T-helper 1 cell treated with Interleukin-12 subunit alpha and Interleukin-12 subunit beta and Interleukin-4 antibody, amounts not matched to agents 30 μg/mL and 1 μg/mL, for 36 hours (primary cell): ENCODE results near the gene FBN1.

ENCODE experiments used
- H3K27ac Mint-ChIP-seq: one replicate; pipeline ENCODE4 v1.8.0; 2021; ENCODE audit warnings: mild to moderate bottlenecking, mixed read lengths
- H3K27me3 Mint-ChIP-seq: one replicate; pipeline ENCODE4 v1.8.0; 2021; ENCODE audit warnings: low read depth, mixed read lengths
- H3K36me3 Mint-ChIP-seq: one replicate; pipeline ENCODE4 v1.8.0; 2021; ENCODE audit warnings: low read depth, mixed read lengths
- H3K4me1 Mint-ChIP-seq: one replicate; pipeline ENCODE4 v1.8.0; 2021; ENCODE audit warnings: low read depth, mixed read lengths
- H3K4me3 Mint-ChIP-seq: one replicate; pipeline ENCODE4 v1.8.0; 2021; ENCODE audit warnings: mild to moderate bottlenecking, moderate library complexity, mixed read lengths
- H3K9me3 Mint-ChIP-seq: one replicate; pipeline ENCODE4 v1.8.0; 2021; ENCODE audit warnings: mixed read lengths

The FBN1 gene

DNA sequence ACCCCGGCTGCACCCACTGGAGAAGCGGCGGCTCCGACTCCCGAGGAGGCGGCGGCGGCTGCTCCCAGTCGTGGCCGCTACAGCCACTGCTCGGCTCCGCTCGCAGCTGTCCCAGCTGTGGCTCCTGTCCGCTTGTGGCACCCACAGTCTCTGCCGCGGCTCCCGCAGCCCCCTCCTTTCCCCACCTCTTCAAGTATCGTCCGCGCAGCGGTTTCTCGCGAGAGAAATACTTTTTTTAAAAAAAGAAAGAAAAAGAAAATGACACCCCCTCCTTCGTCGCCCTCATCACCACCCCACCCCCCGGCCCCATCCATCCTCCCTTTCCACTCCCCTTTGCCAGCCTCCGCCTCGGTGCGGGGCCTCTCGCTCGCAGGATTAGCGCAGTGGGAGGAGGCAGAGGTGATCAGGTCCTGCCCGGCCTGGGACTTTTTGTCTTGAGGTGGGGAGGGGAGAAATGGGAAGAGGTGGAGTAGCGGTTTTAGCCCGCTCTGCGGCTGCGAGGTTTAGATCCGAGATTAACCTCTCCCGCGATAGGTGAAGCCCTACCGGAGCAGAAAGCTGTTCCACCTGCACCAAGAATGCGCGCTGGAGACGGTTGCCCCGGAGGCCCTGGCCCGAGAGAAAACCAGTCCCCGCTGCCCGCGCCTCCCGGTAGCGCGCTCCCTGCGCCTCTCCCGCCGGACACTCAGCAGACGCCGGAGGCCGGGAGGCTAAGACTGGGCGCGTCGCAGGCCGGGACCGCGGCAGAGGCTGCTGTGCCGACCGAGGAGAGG, at the start of gene FBN1:
Gene FBN1, minus strand, starts transcription at position 152 of the 773 bp plus-strand sequence. CDS start 940 bp downstream, outside the sequence.
- H3K4me3 Mint-ChIP-seq = peak within 1 kb of the TSS; percentile 63
- H3K36me3 Mint-ChIP-seq = no peaks in the 10 kb centered on the region
- no peaks in the 10 kb centered on the region for H3K9me3 Mint-ChIP-seq
- H3K4me1 Mint-ChIP-seq = no peaks in the 10 kb centered on the region
- H3K27me3 Mint-ChIP-seq = peaks cover 60% of the 10 kb centered on the region
- no peak within 1 kb of the TSS for H3K27ac Mint-ChIP-seq

DNA sequence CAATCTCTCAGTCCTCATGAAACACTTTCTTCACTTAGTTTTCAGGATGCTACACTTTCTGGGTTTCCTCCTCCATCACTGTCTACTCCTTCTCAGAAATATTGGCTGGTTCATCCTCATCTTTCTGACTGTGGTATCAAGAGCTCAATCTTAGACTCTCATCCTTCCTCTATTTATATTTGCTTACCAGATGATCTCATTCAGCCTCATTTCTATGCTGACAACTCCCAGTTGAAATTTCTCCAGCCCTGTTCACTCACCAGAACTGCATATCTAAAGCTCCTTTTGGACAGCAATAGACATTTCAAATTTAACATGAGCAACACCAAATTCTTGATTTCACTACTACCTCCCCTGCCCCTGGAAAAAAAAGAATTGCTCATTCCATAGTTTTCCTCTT, 48.0 kb upstream of the FBN1 start:
- no peaks in the 10 kb centered on the region for H3K9me3 Mint-ChIP-seq
- H3K4me1 Mint-ChIP-seq = no peaks in the 10 kb centered on the region

DNA sequence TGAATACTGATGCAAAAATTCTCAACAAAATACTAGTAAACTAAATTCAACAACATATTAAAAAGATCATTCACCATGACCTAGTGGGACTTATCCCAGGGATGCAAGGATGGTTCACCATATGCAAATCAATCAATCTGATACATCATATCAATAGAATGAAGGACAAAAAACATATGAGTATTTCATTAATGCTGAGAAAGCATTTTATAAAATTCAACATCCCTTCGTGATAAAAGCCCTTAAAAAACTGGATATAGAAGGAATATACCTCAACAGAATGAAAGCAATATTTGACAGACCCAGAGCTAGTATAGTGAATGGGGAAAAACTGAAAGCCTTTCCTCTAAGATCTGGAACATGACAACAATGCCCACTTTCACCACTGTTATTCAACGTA, 43.0 kb upstream of the FBN1 start:
- H3K36me3 Mint-ChIP-seq = no peaks in the 10 kb centered on the region
- no peak overlapping the region for H3K27ac Mint-ChIP-seq
- no peaks in the 10 kb centered on the region for H3K4me1 Mint-ChIP-seq
- H3K9me3 Mint-ChIP-seq = no peaks in the 10 kb centered on the region
- H3K27me3 Mint-ChIP-seq = peaks cover 3% of the 10 kb centered on the region
- no peak overlapping the region for H3K4me3 Mint-ChIP-seq

More for the DNA sequence above, 48.0 kb upstream of the FBN1 start:
- H3K36me3 Mint-ChIP-seq = no peaks in the 10 kb centered on the region
- H3K27me3 Mint-ChIP-seq = no peaks in the 10 kb centered on the region
- H3K4me3 Mint-ChIP-seq = no peak overlapping the region
- no peak overlapping the region for H3K27ac Mint-ChIP-seq

- Mint-ChIP-seq H3K9me3 (no peaks in the 10 kb centered on the region), H3K4me1 (no peaks in the 10 kb centered on the region), H3K4me3 (no peak overlapping the region), H3K27me3 (peaks cover 3% of the 10 kb centered on the region), H3K36me3 (no peaks in the 10 kb centered on the region), H3K27ac (no peak overlapping the region)
Measured at GRCh38 chr15:48683991-48684765, 38.7 kb upstream of the FBN1 start.

GRCh38 chr15:48682942-48683651, 37.6 kb upstream of the FBN1 start:
- Mint-ChIP-seq H3K9me3 (no peaks in the 10 kb centered on the region), H3K27ac (no peak overlapping the region), H3K4me3 (no peak overlapping the region), H3K4me1 (no peaks in the 10 kb centered on the region), H3K36me3 (no peaks in the 10 kb centered on the region), H3K27me3 (peaks cover 5% of the 10 kb centered on the region)

DNA sequence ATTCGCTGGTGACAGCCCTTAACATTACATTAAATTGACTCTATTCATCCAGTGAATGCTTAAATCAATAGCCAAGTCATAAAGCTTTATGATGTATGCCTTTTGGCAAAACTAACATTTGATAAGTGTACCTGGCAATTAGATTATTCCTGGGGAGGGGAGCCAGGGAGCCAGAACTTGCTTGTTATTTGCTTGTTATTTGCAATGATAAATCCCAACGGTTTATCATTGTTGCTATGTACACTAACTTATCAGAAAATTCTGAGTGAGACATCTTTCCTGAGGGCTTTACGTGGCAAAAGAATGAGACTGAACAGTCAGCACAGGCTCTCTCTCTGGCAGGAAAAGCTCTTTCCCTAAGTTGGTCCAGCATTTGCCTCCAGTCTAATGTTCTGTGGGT, 35.8 kb upstream of the FBN1 start:
- Mint-ChIP-seq H3K36me3 (no peaks in the 10 kb centered on the region), H3K4me1 (no peaks in the 10 kb centered on the region), H3K4me3 (no peak overlapping the region), H3K27ac (no peak overlapping the region), H3K9me3 (no peaks in the 10 kb centered on the region), H3K27me3 (peaks cover 5% of the 10 kb centered on the region)

DNA sequence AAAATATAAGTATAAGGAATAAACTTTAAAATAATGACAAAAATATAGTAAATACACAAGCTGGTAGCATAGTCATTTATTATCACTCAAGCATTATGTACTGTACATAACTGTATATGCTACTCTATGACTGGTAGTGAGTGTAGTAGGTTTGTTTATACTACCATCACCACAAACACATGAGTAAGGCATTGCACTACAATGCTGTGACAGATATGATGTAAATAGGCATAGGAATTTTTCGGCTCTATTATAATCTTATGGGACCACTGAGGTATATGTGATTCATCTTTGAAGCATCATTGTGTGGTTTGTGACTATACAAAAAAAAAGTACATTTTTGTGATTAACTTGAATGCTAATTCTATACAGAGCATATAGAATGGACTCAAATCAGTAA, 35.3 kb upstream of the FBN1 start:
- H3K4me3 Mint-ChIP-seq = no peak overlapping the region
- H3K36me3 Mint-ChIP-seq = no peaks in the 10 kb centered on the region
- H3K27ac Mint-ChIP-seq = no peak overlapping the region
- H3K9me3 Mint-ChIP-seq = no peaks in the 10 kb centered on the region
- H3K4me1 Mint-ChIP-seq = no peaks in the 10 kb centered on the region
- peaks cover 5% of the 10 kb centered on the region for H3K27me3 Mint-ChIP-seq

- H3K27me3 Mint-ChIP-seq = peaks cover 5% of the 10 kb centered on the region
- no peaks in the 10 kb centered on the region for H3K4me1 Mint-ChIP-seq
- no peaks in the 10 kb centered on the region for H3K36me3 Mint-ChIP-seq
- H3K4me3 Mint-ChIP-seq = no peak overlapping the region
- H3K9me3 Mint-ChIP-seq = no peaks in the 10 kb centered on the region
- no peak overlapping the region for H3K27ac Mint-ChIP-seq
Measured at GRCh38 chr15:48679952-48680351, 34.4 kb upstream of the FBN1 start.

GRCh38 chr15:48678851-48679250, 33.3 kb upstream of the FBN1 start:
- no peaks in the 10 kb centered on the region for H3K4me1 Mint-ChIP-seq
- H3K36me3 Mint-ChIP-seq = no peaks in the 10 kb centered on the region
- H3K27me3 Mint-ChIP-seq = peaks cover 5% of the 10 kb centered on the region
- no peak overlapping the region for H3K4me3 Mint-ChIP-seq
- no peak overlapping the region for H3K27ac Mint-ChIP-seq
- H3K9me3 Mint-ChIP-seq = no peaks in the 10 kb centered on the region

DNA sequence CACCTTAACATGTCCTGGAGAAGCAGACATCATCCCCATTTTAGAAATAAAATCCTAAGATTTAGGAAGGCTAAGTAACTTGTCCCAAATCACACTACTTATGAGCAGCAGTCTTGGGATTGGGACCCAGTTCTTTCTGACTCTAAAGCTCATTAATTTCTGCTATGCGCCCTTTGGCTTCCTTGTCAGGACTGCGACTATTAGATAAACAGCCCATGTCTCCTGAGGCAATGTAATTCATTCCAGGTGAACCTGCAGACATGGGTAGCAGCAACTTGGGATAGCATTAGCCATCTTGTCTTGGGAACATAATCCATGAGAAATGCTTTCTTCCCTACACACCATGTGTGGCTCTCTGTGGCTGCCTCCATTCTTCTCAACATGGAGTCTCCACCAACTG, 32.3 kb upstream of the FBN1 start:
- H3K4me1 Mint-ChIP-seq = no peaks in the 10 kb centered on the region
- no peaks in the 10 kb centered on the region for H3K36me3 Mint-ChIP-seq
- no peak overlapping the region for H3K27ac Mint-ChIP-seq
- H3K4me3 Mint-ChIP-seq = no peak overlapping the region
- peaks cover 5% of the 10 kb centered on the region for H3K27me3 Mint-ChIP-seq
- no peaks in the 10 kb centered on the region for H3K9me3 Mint-ChIP-seq

DNA sequence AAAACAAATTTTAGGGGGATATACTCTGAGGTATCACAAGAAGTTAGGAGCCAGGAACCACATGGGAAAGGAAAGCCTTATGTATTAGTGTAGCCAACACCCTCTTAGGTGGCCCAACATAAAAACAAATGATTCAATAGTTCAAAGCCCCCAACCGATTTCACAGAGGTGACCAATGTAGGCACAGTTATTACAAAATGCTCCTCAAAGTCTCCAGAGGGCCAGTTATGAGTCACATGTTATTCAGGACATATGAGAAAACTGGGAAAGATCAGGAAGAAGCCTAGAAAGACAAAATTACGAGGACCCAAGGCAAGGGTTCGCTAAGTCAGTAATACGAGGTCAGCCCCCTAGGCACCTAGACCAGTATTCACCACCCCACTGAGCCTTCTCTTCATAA, 29.9 kb upstream of the FBN1 start:
- Mint-ChIP-seq H3K4me3 (no peak overlapping the region), H3K27ac (no peak overlapping the region), H3K4me1 (no peaks in the 10 kb centered on the region), H3K27me3 (peaks cover 5% of the 10 kb centered on the region), H3K9me3 (no peaks in the 10 kb centered on the region), H3K36me3 (no peaks in the 10 kb centered on the region)

GRCh38 chr15:48674876-48675275, 29.4 kb upstream of the FBN1 start:
- Mint-ChIP-seq H3K4me1 (no peaks in the 10 kb centered on the region), H3K4me3 (no peak overlapping the region), H3K27ac (no peak overlapping the region), H3K36me3 (no peaks in the 10 kb centered on the region), H3K9me3 (no peaks in the 10 kb centered on the region), H3K27me3 (peaks cover 5% of the 10 kb centered on the region)

DNA sequence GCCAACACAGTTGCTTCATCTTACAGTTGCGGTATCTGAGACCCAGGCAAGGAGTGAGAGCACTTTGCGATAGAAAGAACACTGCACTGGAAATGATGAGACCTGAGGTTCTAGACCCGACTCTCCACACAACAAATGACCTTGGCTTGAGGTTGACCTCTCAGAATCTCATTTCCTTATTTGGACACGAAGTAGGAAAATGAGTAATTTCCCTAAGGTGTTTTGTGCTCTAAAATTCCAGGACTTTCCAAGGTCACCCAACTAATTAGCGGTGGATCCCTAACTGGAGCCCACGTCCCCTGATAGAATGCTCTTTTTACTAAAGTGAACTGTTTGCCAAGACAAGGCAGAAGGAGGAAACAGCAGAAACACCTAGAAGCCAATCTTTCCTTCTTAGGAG, 26.7 kb upstream of the FBN1 start:
- no peaks in the 10 kb centered on the region for H3K4me1 Mint-ChIP-seq

DNA sequence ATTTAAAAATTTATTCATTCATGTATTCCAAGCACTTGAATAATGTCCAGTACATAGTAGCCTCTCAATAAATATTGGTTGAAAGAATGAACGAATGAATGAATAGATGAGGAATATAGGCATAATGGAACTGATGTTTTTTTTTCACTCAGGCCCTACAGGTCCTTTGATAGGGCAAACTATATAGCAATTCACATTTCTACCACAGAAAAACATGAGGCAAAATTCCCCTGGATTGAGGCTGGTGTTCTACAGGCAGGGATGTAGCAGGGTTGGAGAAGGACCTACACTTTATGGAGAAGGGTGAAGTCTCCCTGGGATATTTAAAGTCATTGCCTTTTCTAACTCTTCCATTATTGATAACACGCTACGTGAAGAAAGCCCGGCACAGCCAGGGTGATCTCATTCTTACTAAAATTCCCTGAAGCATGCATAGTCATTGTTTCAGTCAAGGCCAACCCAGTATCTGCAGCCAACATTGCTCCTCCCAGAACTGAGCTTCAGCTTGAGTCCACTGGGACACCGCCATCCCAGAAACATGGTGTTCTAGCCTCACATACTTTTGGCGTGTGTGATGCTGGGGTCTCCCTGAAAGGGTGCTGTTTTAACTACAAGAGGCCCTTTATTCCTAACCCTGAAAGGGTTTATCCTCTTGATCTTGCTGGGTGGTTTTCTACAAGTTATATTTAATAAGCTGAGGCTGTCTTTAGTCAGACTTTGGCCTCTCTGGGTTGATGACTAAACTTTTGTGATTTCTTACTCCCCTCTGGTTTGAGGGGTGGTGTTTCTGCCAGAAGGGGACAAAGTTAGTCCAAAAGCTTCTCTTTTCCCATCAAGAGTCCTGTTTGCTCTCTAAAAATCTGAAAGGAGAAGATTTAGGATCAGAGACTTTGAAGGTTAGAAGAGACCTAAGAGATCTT, 25.9 kb upstream of the FBN1 start:
- Mint-ChIP-seq H3K9me3 (no peaks in the 10 kb centered on the region), H3K27ac (no peak overlapping the region), H3K27me3 (no peaks in the 10 kb centered on the region), H3K4me1 (no peaks in the 10 kb centered on the region), H3K36me3 (no peaks in the 10 kb centered on the region), H3K4me3 (no peak overlapping the region)

More for the DNA sequence above, 26.7 kb upstream of the FBN1 start:
- no peaks in the 10 kb centered on the region for H3K27me3 Mint-ChIP-seq
- H3K27ac Mint-ChIP-seq = no peak overlapping the region
- H3K36me3 Mint-ChIP-seq = no peaks in the 10 kb centered on the region
- H3K4me3 Mint-ChIP-seq = no peak overlapping the region
- H3K9me3 Mint-ChIP-seq = no peaks in the 10 kb centered on the region
